Mesothelial cell of epicardium (in vitro differentiated cells): ENCODE data around the gene SEMA5A. TPM values are rescaled to one million over a fixed set of nuclear protein-coding genes. Genes with fewer than 3 reads are reported as not detected.

Experiments
- DNase-seq, 2 experiments: peaks; one replicate each; pipeline ENCODE4 v3.0.0; 2021; ENCODE audit warnings: low spot score in 2 of 2; ENCODE audit not compliant: unreplicated experiment in 2 of 2
- H3K27ac Mint-ChIP-seq: 2 replicates; pipeline ENCODE4 v1.8.0; 2021; ENCODE audit warnings: mixed read lengths
- H3K27me3 Mint-ChIP-seq: 2 replicates; pipeline ENCODE4 v1.8.0; 2021; ENCODE audit warnings: low read depth, mixed read lengths
- H3K36me3 Mint-ChIP-seq: 2 replicates; pipeline ENCODE4 v1.8.0; 2021; ENCODE audit warnings: mixed read lengths
- H3K4me1 Mint-ChIP-seq: 2 replicates; pipeline ENCODE4 v1.8.0; 2021; ENCODE audit warnings: mixed read lengths
- H3K4me3 Mint-ChIP-seq: 2 replicates; pipeline ENCODE4 v1.8.0; 2021; ENCODE audit warnings: mild to moderate bottlenecking, moderate library complexity, mixed read lengths
- H3K9me3 Mint-ChIP-seq: 2 replicates; pipeline ENCODE4 v1.8.0; 2021; ENCODE audit warnings: mixed read lengths
- CTCF ChIP-seq: fragments of 200-600 bp; sonication (generic); IDR thresholded peaks from one replicate; pipeline ENCODE4 v1.5.0; 2021; ENCODE audit warnings: antibody characterized with exemption; ENCODE audit not compliant: unreplicated experiment
- total RNA-seq: library from RNA; stranded (reverse); gene quantifications from 3 replicates; pipeline ENCODE4 v1.2.1, GENCODE V29; 2021

SEMA5A gene
- total RNA-seq, 1 donor from 2014 or later: 26.7 TPM

- no peaks in the 10 kb centered on the region for H3K36me3 Mint-ChIP-seq
- DNase-seq: no peak
- TF ChIP-seq CTCF: no peak
- H3K27me3 Mint-ChIP-seq: no peaks in the 10 kb centered on the region
- H3K27ac Mint-ChIP-seq: no peak overlapping the region
- H3K4me3 Mint-ChIP-seq: no peak overlapping the region
- H3K4me1 Mint-ChIP-seq: no peaks in the 10 kb centered on the region
- peaks cover 47% of the 10 kb centered on the region for H3K9me3 Mint-ChIP-seq
These were observed 524.9 kb downstream of the SEMA5A start for GRCh38 chr5:9020996-9021395.

- no peaks in the 10 kb centered on the region for H3K4me1 Mint-ChIP-seq
- no peak for TF ChIP-seq CTCF
- peaks cover 2% of the 10 kb centered on the region for H3K27me3 Mint-ChIP-seq
- peaks cover 4% of the 10 kb centered on the region for H3K9me3 Mint-ChIP-seq
- H3K36me3 Mint-ChIP-seq: no peaks in the 10 kb centered on the region
- H3K27ac Mint-ChIP-seq: no peak overlapping the region
- H3K4me3 Mint-ChIP-seq: no peak overlapping the region
- no peak for DNase-seq
These were observed 530.0 kb downstream of the SEMA5A start for GRCh38 chr5:9015937-9016270.

- no peak overlapping the region for H3K27ac Mint-ChIP-seq
- H3K4me3 Mint-ChIP-seq: no peak overlapping the region
- H3K9me3 Mint-ChIP-seq: no peaks in the 10 kb centered on the region
- no peaks in the 10 kb centered on the region for H3K36me3 Mint-ChIP-seq
- TF ChIP-seq CTCF: no peak
- DNase-seq: no peak
- H3K4me1 Mint-ChIP-seq: no peaks in the 10 kb centered on the region
- H3K27me3 Mint-ChIP-seq: peaks cover 2% of the 10 kb centered on the region
These were observed 530.5 kb downstream of the SEMA5A start for GRCh38 chr5:9015260-9015936.

GRCh38 chr5:9013147-9013546, 532.7 kb downstream of the SEMA5A start:
- no peak for TF ChIP-seq CTCF
- DNase-seq: no peak
- H3K4me3 Mint-ChIP-seq: no peak overlapping the region
- no peaks in the 10 kb centered on the region for H3K4me1 Mint-ChIP-seq
- peaks cover 6% of the 10 kb centered on the region for H3K27me3 Mint-ChIP-seq
- no peak overlapping the region for H3K27ac Mint-ChIP-seq
- H3K9me3 Mint-ChIP-seq: peaks cover 2% of the 10 kb centered on the region
- no peaks in the 10 kb centered on the region for H3K36me3 Mint-ChIP-seq

- no peak for DNase-seq
- Mint-ChIP-seq H3K4me3 (no peak overlapping the region), H3K4me1 (no peaks in the 10 kb centered on the region), H3K36me3 (no peaks in the 10 kb centered on the region), H3K9me3 (peaks cover 7% of the 10 kb centered on the region), H3K27ac (no peak overlapping the region), H3K27me3 (peaks cover 15% of the 10 kb centered on the region)
- TF ChIP-seq CTCF: no peak
These were observed 535.8 kb downstream of the SEMA5A start for GRCh38 chr5:9009931-9010651.
